GM21576 (cell line): ENCODE results near the gene NAALADL1.
"Not testable (repeated sequence)": the region's sequence is repeated elsewhere in the genome, so short reads cannot be mapped to it uniquely, and the experiment has no call there.

Experiments
- ATAC-seq: cut with Tn5 transposase; IDR thresholded peaks from one replicate; pipeline ENCODE4 v1.9.1; 2021; ENCODE audit warnings: mild to moderate bottlenecking, moderate library complexity; ENCODE audit not compliant: unreplicated experiment

Gene NAALADL1

DNA sequence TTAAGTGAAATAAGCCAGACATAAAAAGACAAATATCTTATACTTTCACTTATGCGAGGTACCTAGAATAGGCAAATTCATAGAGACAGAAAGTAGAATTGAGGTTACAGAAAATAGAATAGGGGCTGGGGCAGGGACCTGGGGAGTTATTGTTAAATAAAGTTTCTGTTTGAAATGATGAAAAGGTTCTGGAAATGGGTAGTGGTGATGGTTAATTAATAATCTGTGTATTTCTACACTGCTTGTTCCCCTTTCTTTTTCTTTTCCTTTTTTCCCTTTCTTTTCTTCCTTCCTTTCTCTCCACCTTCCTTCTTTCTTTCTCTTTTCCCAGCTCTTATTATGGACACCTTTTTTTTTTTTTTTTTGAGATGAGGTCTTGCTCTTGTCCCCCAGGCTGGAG, 2.8 kb downstream of the NAALADL1 start:
- no peak for ATAC-seq

DNA sequence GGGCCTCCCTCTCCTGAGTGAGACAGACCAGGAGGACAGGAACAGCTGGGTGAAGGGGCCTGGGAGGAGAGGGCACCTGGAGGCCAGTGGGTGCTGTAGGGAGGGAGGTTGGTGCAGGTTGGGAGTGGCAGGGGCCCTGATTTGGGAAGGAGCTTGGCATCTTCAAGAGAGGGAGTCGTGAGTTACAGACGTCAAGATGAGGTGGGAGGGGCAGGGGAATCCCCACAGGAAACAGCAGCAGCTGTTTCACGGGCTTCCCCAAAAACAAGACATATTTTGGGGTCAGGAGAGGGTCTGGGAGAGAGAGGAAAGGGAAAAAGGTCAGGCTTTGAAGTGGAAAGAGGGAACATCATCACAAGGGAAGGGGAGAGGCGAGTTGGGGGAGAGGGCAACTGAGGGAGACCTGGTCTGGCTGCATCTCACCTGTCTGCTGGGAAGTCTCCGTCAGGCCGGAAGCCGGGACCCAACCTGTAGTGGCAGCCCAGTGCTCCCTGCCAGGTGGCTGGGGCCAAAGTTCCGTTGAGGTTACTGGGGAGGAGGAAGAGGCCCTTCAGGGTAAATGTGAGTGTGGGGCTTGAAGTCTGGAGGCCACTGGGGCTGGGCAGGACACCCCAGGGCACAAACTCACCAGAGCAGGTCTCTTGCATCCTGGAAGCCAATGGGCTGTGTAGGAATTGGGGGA, 4.4 kb downstream of the NAALADL1 start:
- no peak for ATAC-seq

- ATAC-seq: no peak
These were observed 6.9 kb downstream of the NAALADL1 start for GRCh38 chr11:65051398-65051858.

DNA sequence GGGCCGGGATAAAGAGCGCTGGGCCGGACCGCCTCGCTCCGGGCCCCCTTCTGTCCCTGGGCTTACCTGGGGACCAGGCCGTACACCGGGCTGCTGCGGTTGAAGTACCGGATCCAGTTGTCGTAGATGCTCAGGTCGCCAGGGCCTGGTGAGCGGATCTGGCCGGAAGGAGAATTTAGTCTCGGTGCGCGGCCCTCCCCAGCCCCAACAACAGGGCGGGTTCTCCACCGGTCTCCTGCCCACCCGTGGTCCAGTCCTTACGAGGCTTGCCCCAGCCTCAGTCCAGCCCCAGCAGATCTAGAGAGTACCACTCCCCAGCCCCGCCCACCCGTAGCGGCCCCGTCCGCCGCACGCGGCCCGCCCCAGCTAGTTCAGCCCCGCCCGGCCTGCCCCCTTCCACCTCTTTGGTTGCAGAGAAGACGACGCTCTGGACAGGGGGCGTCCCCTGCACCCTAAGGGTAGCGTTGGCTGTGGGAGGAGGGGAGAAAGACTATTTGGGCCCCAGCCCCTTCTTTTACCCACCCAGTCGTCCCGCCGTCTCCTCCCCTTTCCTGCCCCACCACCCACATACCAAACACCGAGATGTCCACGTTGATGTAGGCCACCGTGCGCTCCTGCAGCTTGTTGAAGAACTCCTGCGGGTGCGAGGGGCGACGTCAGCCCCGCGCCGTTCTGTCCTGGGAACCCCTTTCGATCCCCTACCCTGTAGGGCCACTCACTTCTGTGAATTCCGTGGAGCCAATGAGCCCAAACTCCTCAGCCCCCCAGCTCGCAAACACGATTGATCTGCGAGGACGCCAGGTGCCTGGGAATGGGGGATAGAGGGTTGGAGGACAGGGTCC, 10.6 kb downstream of the NAALADL1 start:
- no peak for ATAC-seq

DNA sequence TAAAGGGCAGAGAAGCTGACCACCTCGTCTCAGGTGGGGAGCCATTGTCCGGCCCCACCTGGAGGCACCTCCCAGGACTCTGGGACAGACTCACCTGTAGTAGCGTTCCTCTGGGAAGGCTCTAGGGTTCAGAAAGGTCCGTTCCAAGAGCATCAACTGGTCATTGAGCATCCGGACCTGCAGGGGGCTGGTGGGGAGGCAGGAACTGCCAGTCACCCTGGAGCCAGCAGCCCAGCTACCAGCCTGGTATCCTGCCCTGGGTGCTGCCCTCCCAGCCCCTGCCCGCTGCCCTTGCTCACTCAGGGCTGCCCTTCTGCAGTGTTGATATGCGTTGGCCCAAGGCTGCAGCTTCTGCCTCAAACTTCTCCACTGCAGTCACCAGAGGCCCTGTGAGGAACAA, 12.6 kb downstream of the NAALADL1 start:
- no peak for ATAC-seq

GRCh38 chr11:65045061-65045460, 13.3 kb downstream of the NAALADL1 start:
- no peak for ATAC-seq

DNA sequence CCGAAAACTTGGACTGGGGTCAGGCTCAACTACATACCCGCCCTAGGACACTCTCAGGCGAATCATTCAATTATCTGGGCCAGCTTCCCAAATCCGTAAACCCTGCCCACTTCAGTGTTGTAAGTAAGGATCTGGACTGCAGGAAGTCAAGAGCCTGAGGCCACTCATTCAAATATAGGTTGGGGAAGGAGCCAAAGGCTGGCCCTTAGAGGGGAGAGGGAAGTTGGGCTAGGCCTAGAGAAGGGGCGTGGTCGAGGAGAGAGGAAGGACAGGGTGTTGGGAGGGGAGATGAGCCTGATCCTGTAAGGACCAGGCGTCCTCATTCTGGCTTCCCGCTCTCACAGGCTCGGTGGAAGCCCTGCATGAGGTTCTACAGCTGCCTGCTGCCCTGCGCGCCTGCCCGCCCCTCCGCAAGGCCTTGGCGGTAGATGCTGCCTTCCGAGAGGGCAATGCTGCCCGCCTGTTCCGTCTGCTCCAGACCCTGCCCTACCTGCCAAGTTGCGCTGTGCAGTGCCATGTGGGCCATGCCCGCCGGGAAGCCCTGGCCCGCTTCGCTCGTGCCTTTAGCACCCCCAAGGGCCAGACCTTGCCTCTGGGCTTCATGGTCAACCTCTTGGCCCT, 14.4 kb downstream of the NAALADL1 start:
- no peak for ATAC-seq

GRCh38 chr11:65042891-65043290, 15.5 kb downstream of the NAALADL1 start:
- ATAC-seq: no peak

DNA sequence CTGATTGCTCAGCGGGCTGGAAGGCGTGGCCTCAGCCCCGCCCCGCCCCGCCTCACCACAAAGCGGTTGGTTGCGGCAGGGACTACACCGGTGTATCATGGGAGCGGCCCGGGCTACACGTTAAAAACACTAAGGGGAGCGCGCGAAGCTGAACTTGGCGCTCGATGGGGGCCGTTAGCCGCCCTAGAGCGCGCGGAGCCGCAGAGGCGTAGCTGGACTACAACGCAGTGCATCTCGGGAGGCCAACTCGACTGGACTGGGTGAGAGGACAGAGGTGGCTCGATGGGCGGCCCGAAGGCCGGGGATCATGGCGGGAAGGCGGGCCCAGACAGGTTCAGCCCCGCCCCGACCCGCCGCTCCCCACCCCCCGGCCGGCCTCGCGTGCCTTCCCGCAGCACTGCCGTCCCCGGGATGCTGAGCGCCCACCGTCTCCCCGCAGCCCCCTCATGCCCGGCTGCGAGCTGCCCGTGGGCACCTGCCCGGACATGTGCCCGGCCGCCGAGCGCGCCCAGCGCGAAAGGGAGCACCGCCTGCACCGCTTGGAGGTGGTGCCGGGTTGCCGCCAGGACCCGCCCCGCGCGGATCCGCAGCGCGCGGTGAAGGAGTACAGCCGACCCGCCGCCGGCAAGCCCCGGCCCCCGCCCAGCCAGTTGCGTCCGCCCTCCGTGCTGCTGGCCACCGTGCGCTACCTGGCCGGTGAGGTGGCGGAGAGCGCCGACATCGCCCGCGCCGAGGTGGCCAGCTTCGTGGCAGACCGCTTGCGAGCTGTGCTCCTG, 17.3 kb downstream of the NAALADL1 start, which contains the start of gene SAC3D1:
TSS of gene SAC3D1 (plus strand) at position 364 of the 776 bp plus-strand sequence. CDS start at position 447, 83 bp downstream.
- peak; percentile 74 for ATAC-seq

DNA sequence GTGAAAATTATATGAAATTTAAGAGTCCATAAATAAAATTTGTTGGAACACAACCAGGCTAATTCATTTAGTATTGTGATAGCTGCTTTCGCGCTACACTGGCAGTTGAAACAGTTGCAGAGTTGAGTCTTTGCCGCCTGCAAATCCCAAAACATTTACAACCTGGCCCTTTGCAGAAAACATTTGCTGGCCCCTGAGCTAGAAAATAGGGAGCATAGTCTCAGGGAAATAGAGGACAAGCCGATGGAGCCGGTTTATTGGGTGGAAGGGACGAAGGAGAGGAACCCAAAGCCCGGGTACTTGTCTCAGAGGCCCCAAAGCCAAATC, 17.9 kb downstream of the NAALADL1 start:
- ATAC-seq: no peak

GRCh38 chr11:65036931-65037330, 21.4 kb downstream of the NAALADL1 start:
- ATAC-seq: no peak

DNA sequence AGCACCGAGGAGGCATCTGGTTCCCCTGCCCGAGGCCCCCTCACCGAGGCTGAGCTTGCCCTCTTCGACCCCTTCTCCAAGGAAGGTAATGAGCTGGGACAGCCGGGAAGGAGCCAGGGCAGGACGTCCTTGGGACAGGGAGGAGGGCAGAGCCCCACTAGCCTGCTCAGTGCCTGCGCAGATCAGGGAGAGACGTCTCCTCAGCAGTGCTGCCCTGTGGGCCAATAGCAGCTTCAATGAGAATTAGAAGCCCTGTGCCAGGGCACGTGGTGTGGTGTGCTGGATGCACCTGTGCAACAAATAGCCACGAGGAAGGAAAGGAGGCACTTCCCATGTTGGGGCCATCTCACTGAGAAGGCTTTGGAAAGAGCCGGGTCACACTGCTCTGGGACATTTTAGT, 22.8 kb downstream of the NAALADL1 start:
- ATAC-seq: no peak

DNA sequence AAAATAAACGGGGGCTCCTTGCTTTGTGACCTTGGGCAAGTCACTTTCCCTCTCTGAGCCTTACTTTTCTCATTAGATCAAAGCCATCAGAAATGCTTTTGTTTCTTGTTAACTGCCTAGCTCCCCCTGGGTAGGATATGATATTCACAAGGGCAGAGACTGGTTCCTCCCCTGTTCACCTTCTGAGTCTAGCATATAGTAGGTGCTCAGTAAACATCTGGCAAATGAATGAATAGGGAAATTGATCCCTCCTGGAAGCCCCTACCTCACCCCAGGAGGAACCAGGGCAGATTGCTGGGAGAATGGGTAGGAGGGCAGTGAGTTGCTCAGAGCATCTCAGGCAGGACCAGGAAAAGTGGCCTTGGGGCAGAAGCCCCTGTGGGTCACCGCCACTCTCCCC, 23.9 kb downstream of the NAALADL1 start:
- no peak for ATAC-seq

DNA sequence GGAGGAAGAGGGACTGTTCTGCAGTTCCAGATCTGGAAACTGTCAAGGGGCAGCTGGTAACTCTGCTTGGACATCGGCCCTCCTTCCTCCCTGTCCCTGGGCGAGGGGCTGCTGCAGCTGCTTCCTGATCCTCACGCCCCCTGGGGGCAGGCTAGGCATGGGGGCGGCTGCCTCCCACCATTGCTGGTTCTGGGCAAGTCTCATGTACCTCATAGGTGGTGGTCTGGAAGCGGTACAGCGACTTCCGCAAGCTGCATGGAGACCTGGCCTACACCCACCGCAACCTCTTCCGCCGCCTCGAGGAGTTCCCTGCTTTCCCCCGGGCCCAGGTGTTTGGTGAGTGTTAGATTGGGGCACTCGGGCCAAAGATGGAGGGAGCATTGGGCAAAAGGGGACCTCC, 26.1 kb downstream of the NAALADL1 start:
- no peak for ATAC-seq

DNA sequence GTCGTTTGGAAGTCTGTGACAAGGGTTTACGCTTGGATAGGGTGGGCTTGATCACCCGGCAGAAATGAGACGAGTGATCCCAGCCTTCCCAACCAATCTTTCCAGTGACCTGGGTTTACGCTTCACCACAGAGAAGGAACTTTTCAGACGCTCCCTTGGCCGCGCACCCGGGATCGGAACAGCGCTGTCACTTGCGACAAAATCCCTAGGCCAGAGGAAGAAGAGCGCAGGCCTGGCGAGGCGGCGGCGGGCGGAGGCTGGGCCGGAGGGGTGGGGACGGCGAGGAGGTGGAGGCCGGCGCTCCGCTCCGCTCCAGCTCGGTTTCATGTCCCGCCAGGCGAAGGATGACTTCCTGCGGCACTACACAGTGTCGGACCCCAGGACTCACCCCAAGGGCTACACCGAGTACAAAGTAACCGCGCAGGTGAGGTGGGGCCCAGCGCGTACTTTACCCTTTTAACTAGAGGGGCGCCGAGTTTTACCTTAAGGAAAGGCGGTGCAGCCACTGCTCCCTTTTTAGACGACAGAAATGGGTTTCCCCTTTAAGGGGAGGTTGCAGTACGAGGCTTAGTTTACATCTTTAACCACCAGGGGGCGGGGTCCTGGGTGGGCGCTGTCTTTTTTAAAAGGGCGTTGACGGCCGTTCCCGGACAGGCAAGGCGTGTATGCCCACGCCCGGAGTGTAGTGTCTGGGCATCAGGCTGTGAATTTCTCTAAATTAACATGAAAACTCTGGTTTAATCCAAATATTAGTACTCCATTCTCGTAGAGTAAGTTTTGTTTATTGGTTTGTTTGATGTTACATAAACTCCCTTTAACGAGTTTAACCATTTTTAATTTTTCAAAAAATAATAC, 30.9 kb downstream of the NAALADL1 start, which contains the start of gene SNX15:
TSS of gene SNX15 (plus strand) at position 227 of the 855 bp plus-strand sequence. CDS start at position 326, 99 bp downstream.
- peak; percentile 80 for ATAC-seq

GRCh38 chr11:65026810-65027209, 31.5 kb downstream of the NAALADL1 start:
- ATAC-seq: no peak

- ATAC-seq: not testable (repeated sequence)
These were observed 34.9 kb downstream of the NAALADL1 start for GRCh38 chr11:65023502-65023901.

DNA sequence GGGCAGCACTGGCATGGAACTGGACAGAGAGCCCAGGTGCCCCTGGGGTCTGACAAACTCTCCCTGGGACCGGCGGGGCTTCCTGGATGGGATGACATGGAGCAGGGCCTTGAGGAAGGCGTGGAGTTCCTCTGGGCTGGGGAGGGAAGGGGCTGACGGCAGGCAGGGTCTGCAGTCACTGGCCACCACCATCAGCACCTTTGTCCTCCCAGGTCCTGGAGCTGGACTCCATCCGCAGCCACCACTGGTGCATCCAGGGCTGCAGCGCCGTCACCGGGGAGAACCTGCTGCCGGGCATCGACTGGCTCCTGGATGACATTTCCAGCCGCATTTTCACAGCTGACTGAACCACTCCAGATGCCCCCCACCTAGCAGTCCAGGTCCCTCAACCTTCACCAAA, 36.8 kb downstream of the NAALADL1 start:
- no peak for ATAC-seq

DNA sequence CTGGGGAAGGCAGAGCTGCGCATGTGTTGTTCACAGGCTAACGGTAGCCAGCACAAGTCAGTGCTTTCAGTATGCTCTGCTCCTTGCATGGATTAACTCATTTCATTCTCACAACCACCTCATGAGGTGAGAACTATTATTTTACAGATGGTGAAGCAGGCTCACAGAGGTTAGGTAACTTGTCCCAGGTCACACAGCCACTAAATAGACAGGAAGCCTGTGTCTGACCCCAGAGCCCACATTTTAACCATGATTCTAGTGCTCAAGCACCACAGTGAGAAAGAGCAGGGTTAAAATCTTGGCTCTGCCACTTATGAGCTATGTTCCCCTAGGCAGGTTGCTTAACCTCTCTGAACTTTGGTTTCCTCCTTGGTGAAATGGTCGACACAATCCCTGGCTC, 37.4 kb downstream of the NAALADL1 start:
- ATAC-seq: no peak

GRCh38 chr11:65019824-65020223, 38.5 kb downstream of the NAALADL1 start:
- no peak for ATAC-seq
